Mononuclear cell (primary cell): ENCODE measurements around the gene NCBP3. TPM values are rescaled to one million over a fixed set of nuclear protein-coding genes. Genes with fewer than 3 reads are reported as not detected.

Experiments used
- H3K27me3 ChIP-seq: 2 replicates; pipeline ENCODE4 v1.6.0; 2011; ENCODE audit warnings: low read length, control low read depth; ENCODE audit not compliant: insufficient read depth
- H3K4me1 ChIP-seq: 2 replicates; pipeline ENCODE4 v1.5.1; 2011; ENCODE audit warnings: mild to moderate bottlenecking, low read length, control low read depth; ENCODE audit not compliant: insufficient read depth
- H3K4me3 ChIP-seq: 2 replicates; pipeline ENCODE4 v1.5.1; 2011; ENCODE audit warnings: mild to moderate bottlenecking, low read length, moderate library complexity
- H3K9me3 ChIP-seq: 2 replicates; pipeline ENCODE4 v1.5.1; 2011; ENCODE audit warnings: low read depth, mild to moderate bottlenecking, control low read depth, low read length
- total RNA-seq: library from RNA; depleted of rRNA; stranded (reverse); fragments of >200 nt; gene quantifications from one replicate; pipeline ENCODE4 v1.2.3, GENCODE V29; 2012

NCBP3 gene
- total RNA-seq, 1 donor = 24.1 TPM

GRCh38 chr17:3887804-3888203, 41.8 kb upstream of the NCBP3 start:
- Histone ChIP-seq H3K9me3 (no peaks in the 10 kb centered on the region), H3K4me1 (peaks cover 60% of the 10 kb centered on the region), H3K4me3 (no peak overlapping the region)

GRCh38 chr17:3887394-3887793, 41.3 kb upstream of the NCBP3 start:
- Histone ChIP-seq H3K4me3 (no peak overlapping the region), H3K9me3 (no peaks in the 10 kb centered on the region), H3K27me3 (no peaks in the 10 kb centered on the region), H3K4me1 (peaks cover 58% of the 10 kb centered on the region)

More at GRCh38 chr17:3887804-3888203, 41.8 kb upstream of the NCBP3 start:
- no peaks in the 10 kb centered on the region for H3K27me3 ChIP-seq

- no peaks in the 10 kb centered on the region for H3K27me3 ChIP-seq
- no peaks in the 10 kb centered on the region for H3K9me3 ChIP-seq
- H3K4me3 ChIP-seq = no peak overlapping the region
- H3K4me1 ChIP-seq = peaks cover 52% of the 10 kb centered on the region
Measured at GRCh38 chr17:3886776-3887175, 40.7 kb upstream of the NCBP3 start.

GRCh38 chr17:3885970-3886369, 39.9 kb upstream of the NCBP3 start:
- no peak overlapping the region for H3K4me3 ChIP-seq
- H3K9me3 ChIP-seq = no peaks in the 10 kb centered on the region
- peaks cover 46% of the 10 kb centered on the region for H3K4me1 ChIP-seq
- H3K27me3 ChIP-seq = no peaks in the 10 kb centered on the region

GRCh38 chr17:3885271-3885670, 39.2 kb upstream of the NCBP3 start:
- Histone ChIP-seq H3K4me3 (no peak overlapping the region), H3K27me3 (no peaks in the 10 kb centered on the region), H3K4me1 (peaks cover 39% of the 10 kb centered on the region)

GRCh38 chr17:3884188-3884587, 38.1 kb upstream of the NCBP3 start:
- H3K27me3 ChIP-seq = no peaks in the 10 kb centered on the region
- H3K4me1 ChIP-seq = peaks cover 31% of the 10 kb centered on the region
- H3K4me3 ChIP-seq = no peak overlapping the region
- no peaks in the 10 kb centered on the region for H3K9me3 ChIP-seq

More at GRCh38 chr17:3885271-3885670, 39.2 kb upstream of the NCBP3 start:
- no peaks in the 10 kb centered on the region for H3K9me3 ChIP-seq

GRCh38 chr17:3882276-3882675, 36.2 kb upstream of the NCBP3 start:
- Histone ChIP-seq H3K4me1 (peaks cover 19% of the 10 kb centered on the region), H3K27me3 (no peaks in the 10 kb centered on the region), H3K4me3 (no peak overlapping the region), H3K9me3 (no peaks in the 10 kb centered on the region)

GRCh38 chr17:3880983-3881382, 34.9 kb upstream of the NCBP3 start:
- peaks cover 6% of the 10 kb centered on the region for H3K4me1 ChIP-seq
- H3K9me3 ChIP-seq = no peaks in the 10 kb centered on the region
- H3K27me3 ChIP-seq = no peaks in the 10 kb centered on the region
- H3K4me3 ChIP-seq = no peak overlapping the region

- no peaks in the 10 kb centered on the region for H3K27me3 ChIP-seq
- H3K9me3 ChIP-seq = no peaks in the 10 kb centered on the region
- H3K4me3 ChIP-seq = no peak overlapping the region
- no peaks in the 10 kb centered on the region for H3K4me1 ChIP-seq
Measured at GRCh38 chr17:3879591-3880417, 33.8 kb upstream of the NCBP3 start.

- H3K4me1 ChIP-seq = no peaks in the 10 kb centered on the region
- H3K4me3 ChIP-seq = no peak overlapping the region
- no peaks in the 10 kb centered on the region for H3K27me3 ChIP-seq
- no peaks in the 10 kb centered on the region for H3K9me3 ChIP-seq
Measured at GRCh38 chr17:3879186-3879585, 33.1 kb upstream of the NCBP3 start.

- H3K27me3 ChIP-seq = no peaks in the 10 kb centered on the region
- H3K4me1 ChIP-seq = no peaks in the 10 kb centered on the region
- H3K4me3 ChIP-seq = no peak overlapping the region
- no peaks in the 10 kb centered on the region for H3K9me3 ChIP-seq
Measured at GRCh38 chr17:3877220-3877619, 31.2 kb upstream of the NCBP3 start.

- Histone ChIP-seq H3K9me3 (no peaks in the 10 kb centered on the region), H3K4me1 (no peaks in the 10 kb centered on the region), H3K27me3 (no peaks in the 10 kb centered on the region), H3K4me3 (no peak overlapping the region)
Measured at GRCh38 chr17:3875317-3875716, 29.3 kb upstream of the NCBP3 start.

GRCh38 chr17:3873862-3874261, 27.8 kb upstream of the NCBP3 start:
- Histone ChIP-seq H3K27me3 (no peaks in the 10 kb centered on the region), H3K4me3 (no peak overlapping the region), H3K9me3 (no peaks in the 10 kb centered on the region), H3K4me1 (no peaks in the 10 kb centered on the region)

GRCh38 chr17:3870871-3871306, 24.8 kb upstream of the NCBP3 start:
- Histone ChIP-seq H3K9me3 (no peaks in the 10 kb centered on the region), H3K4me1 (no peaks in the 10 kb centered on the region), H3K4me3 (no peak overlapping the region), H3K27me3 (no peaks in the 10 kb centered on the region)

- Histone ChIP-seq H3K9me3 (no peaks in the 10 kb centered on the region), H3K4me3 (no peak overlapping the region), H3K4me1 (no peaks in the 10 kb centered on the region), H3K27me3 (no peaks in the 10 kb centered on the region)
Measured at GRCh38 chr17:3867606-3868005, 21.6 kb upstream of the NCBP3 start.

GRCh38 chr17:3867106-3867505, 21.1 kb upstream of the NCBP3 start:
- H3K9me3 ChIP-seq = no peaks in the 10 kb centered on the region
- no peak overlapping the region for H3K4me3 ChIP-seq
- H3K4me1 ChIP-seq = no peaks in the 10 kb centered on the region
- no peaks in the 10 kb centered on the region for H3K27me3 ChIP-seq
